ENCODE data around the gene PROCA1.

- TF ChIP-seq, protein P1, sequence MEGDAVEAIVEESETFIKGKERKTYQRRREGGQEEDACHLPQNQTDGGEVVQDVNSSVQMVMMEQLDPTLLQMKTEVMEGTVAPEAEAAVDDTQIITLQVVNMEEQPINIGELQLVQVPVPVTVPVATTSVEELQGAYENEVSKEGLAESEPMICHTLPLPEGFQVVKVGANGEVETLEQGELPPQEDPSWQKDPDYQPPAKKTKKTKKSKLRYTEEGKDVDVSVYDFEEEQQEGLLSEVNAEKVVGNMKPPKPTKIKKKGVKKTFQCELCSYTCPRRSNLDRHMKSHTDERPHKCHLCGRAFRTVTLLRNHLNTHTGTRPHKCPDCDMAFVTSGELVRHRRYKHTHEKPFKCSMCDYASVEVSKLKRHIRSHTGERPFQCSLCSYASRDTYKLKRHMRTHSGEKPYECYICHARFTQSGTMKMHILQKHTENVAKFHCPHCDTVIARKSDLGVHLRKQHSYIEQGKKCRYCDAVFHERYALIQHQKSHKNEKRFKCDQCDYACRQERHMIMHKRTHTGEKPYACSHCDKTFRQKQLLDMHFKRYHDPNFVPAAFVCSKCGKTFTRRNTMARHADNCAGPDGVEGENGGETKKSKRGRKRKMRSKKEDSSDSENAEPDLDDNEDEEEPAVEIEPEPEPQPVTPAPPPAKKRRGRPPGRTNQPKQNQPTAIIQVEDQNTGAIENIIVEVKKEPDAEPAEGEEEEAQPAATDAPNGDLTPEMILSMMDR (IDR thresholded peaks at IDR 0.05; ENCODE audit: insufficient read depth, low read depth, low read length), result no peak
- no peak for TF ChIP-seq EZH2 (IDR thresholded peaks at IDR 0.05; ENCODE audit: insufficient read depth, low read length)
These were observed 6.1 kb upstream of the PROCA1 start, which contains the start of gene RAB34 for GRCh38 chr17:28717578-28718332.
